GM12878 (cell line): Measurements from ENCODE around the gene CAPZB. TPM values are rescaled to one million over a fixed set of nuclear protein-coding genes. Genes with fewer than 3 reads are reported as not detected.

ENCODE experiments used
- ATAC-seq: fragments of 200-7000 bp; cut with Tn5 transposase; 3 replicates; pipeline ENCODE4 v1.9.1; 2020; ENCODE audit warnings: mild to moderate bottlenecking, moderate library complexity
- BruUV-seq: library from RNA; stranded (reverse); fragments of 400-500 nt; replicated peaks from 2 replicates; lab custom pipeline; 2021; lab: Mats Ljungman, UMichigan
- CTCF ChIA-PET: fragments of 300-600 bp; sonication (Branson Sonifier 250); formaldehyde crosslinking; extraction: SDS; loops from one replicate; lab custom pipeline; 2021; ENCODE audit warnings: inconsistent platforms; lab: Yijun Ruan, JAX
- POLR2A ChIA-PET: fragments of 350-600 bp; formaldehyde crosslinking; extraction: SDS; loops from one replicate; lab custom pipeline; 2021; ENCODE audit warnings: inconsistent platforms; lab: Charles Lee
- RAD21 ChIA-PET: fragments of 300-600 bp; sonication (Branson Sonifier 250); formaldehyde crosslinking; loops from one replicate; lab custom pipeline; 2023; ENCODE audit warnings: antibody characterized with exemption; ENCODE audit not compliant: unreplicated experiment; lab: Charles Lee
- SMC1A ChIA-PET: fragments of 300-600 bp; sonication (Branson Sonifier 250); formaldehyde crosslinking; loops from one replicate; lab custom pipeline; 2023; ENCODE audit not compliant: unreplicated experiment, uncharacterized antibody; lab: Charles Lee
- DNase-seq: peaks from one replicate; pipeline ENCODE4 v3.0.0-alpha.2; 2011; ENCODE audit warnings: low read depth, low spot score
- FAIRE-seq: peaks from 3 replicates; lab custom pipeline; 2011; peaks lifted over from hg19 to GRCh38; lab: Jason Lieb, UNC
- H2AFZ ChIP-seq: 2 replicates; pipeline ENCODE4 v1.6.0; 2011; ENCODE audit warnings: low read depth, low read length, control low read depth; ENCODE audit not compliant: control insufficient read depth
- H3K27ac ChIP-seq: 2 replicates; pipeline ENCODE4 v1.5.1; 2011; ENCODE audit warnings: control low read depth; ENCODE audit not compliant: control insufficient read depth, insufficient read depth
- H3K27me3 ChIP-seq, 2 experiments: replicated peaks in 1 of 2; 2 replicates each; pipeline versions ENCODE4 v1.6.0 to v1.6.1; 2011; ENCODE audit warnings: low read length in 1 of 2; ENCODE audit not compliant: control insufficient read depth in 2 of 2, insufficient read depth in 2 of 2
- H3K36me3 ChIP-seq, 2 experiments: 2 replicates each; pipeline ENCODE4 v1.5.1; 2011; ENCODE audit warnings: low read length in 1 of 2; ENCODE audit not compliant: control insufficient read depth in 2 of 2, insufficient read depth in 2 of 2
- H3K4me1 ChIP-seq: 2 replicates; pipeline ENCODE4 v1.6.1; 2011; ENCODE audit warnings: mild to moderate bottlenecking, low read length, moderate library complexity, mixed read lengths; ENCODE audit not compliant: control insufficient read depth, insufficient read depth
- H3K4me2 ChIP-seq: 2 replicates; pipeline ENCODE4 v1.6.0; 2011; ENCODE audit warnings: control low read depth; ENCODE audit not compliant: control insufficient read depth, insufficient read depth
- H3K4me3 ChIP-seq: fragments of 200-600 bp; sonication (generic); 2 replicates; pipeline ENCODE4 v1.5.1; 2016
- H3K79me2 ChIP-seq: 2 replicates; pipeline ENCODE4 v1.6.0; 2011; ENCODE audit warnings: low read length; ENCODE audit not compliant: control insufficient read depth, insufficient read depth
- H3K9ac ChIP-seq: 2 replicates; pipeline ENCODE4 v1.8.0; 2011; ENCODE audit warnings: low read length, control low read depth, mixed read lengths; ENCODE audit not compliant: control insufficient read depth, insufficient read depth
- H3K9me3 ChIP-seq: replicated peaks from 3 replicates; pipeline ENCODE4 v1.5.1; 2011; ENCODE audit warnings: mild to moderate bottlenecking, low read length; ENCODE audit not compliant: control insufficient read depth, insufficient read depth
- H4K20me1 ChIP-seq: 2 replicates; pipeline ENCODE4 v1.6.0; 2011; ENCODE audit not compliant: control insufficient read depth, insufficient read depth
- ATF3 ChIP-seq: IDR thresholded peaks from 2 replicates; pipeline ENCODE4 v1.6.1; 2011; ENCODE audit warnings: low read depth, mild to moderate bottlenecking, low read length, moderate library complexity, borderline replicate concordance; ENCODE audit errors: extremely low read depth
- MYC ChIP-seq: IDR thresholded peaks from 2 replicates; pipeline ENCODE4 v1.6.1; 2011; ENCODE audit warnings: mild to moderate bottlenecking, low read length, moderate library complexity, inconsistent platforms; ENCODE audit not compliant: insufficient read depth, insufficient replicate concordance, insufficient read length, severe bottlenecking
- WGBS: methylation state at CpG from one replicate; pipeline ENCODE4 v1.1.6; 2016; ENCODE audit warnings: low lambda C conversion rate; ENCODE audit not compliant: insufficient replicate concordance, insufficient coverage; ENCODE audit errors: missing lambda C conversion rate; 5-methylcytosine and 5-hydroxymethylcytosine counted together
- in situ Hi-C: fragments of 300-500 bp; cut with MboI; formaldehyde crosslinking; loops from 9 replicates; pipeline ENCODE4 v1.14.3; 2018; ENCODE audit warnings: mixed read lengths
- intact Hi-C: fragments of 100-400 bp; cut with micrococcal nuclease; formaldehyde crosslinking; loops from one replicate; pipeline ENCODE4 v1.14.2; 2022; ENCODE audit not compliant: unreplicated experiment
- polyA plus RNA-seq, 11 experiments: library from polyadenylated mRNA; depleted of rRNA in 4 of 11; unstranded in 6 of 11; stranded (reverse) in 5 of 11; fragments of >200 nt; fragmentation: Nextera tagmentation in 4 of 11; fragmentation: Illumina TruSeq in 1 of 11; extraction: Ambion mirVana in 4 of 11; extraction: Trizol in 1 of 11; gene quantifications; 1 replicate in 1 of 11; 2 replicates in 10 of 11; pipeline versions ENCODE4 v1.2.1 to v1.2.3, GENCODE V29; 2011 to 2016; ENCODE audit warnings: inconsistent platforms in 2 of 11, missing spikeins in 2 of 11, low read depth in 1 of 11
- total RNA-seq, 4 experiments: library from RNA; depleted of rRNA in 3 of 4; stranded (reverse); fragments of >200 nt in 3 of 4; fragmentation: Illumina TruSeq in 1 of 4; extraction: Trizol in 1 of 4; gene quantifications; 2 replicates each; pipeline versions ENCODE4 v1.2.1 to v1.2.3, GENCODE V29; 2013 to 2021

CAPZB gene
- total and polyA plus RNA-seq, 10 of the 15 experiments (the other 5 are each of a cell fraction or from before 2014, with no cell fraction given) = 104 to 454 (median 213) TPM

GRCh38 chr1:19447550-19447949, 37.8 kb downstream of the CAPZB start:
- FAIRE-seq (no peak), ATAC-seq (no peak), DNase-seq (no peak)
- Histone ChIP-seq H3K4me3 (no peak overlapping the region), H3K9ac (no peak overlapping the region), H3K27ac (no peak overlapping the region), H3K9me3 (no peaks in the 10 kb centered on the region), H4K20me1 (peaks cover 12% of the 10 kb centered on the region), H3K79me2 (peaks cover 90% of the 10 kb centered on the region), H2AFZ (no peak overlapping the region), H3K27me3 (no peaks in the 10 kb centered on the region), H3K4me2 (no peak overlapping the region), H3K36me3 (peaks cover 9 to 18% of the 10 kb centered on the region in 2 experiments; a peak in 3 of 4 replicates), H3K4me1 (peaks cover 36% of the 10 kb centered on the region)
- ChIA-PET CTCF (interaction anchor here (1.7 to 2.3 kb wide), 2 partner anchors 10 to 57 kb away, joined by 4 to 7 read pairs; no protein-coding TSS in a partner anchor), SMC1A (interaction anchor here (1.0 to 1.9 kb wide), 3 partner anchors 9 to 22 kb away, joined by 3 to 9 read pairs (median 3); no protein-coding TSS in a partner anchor), RAD21 (interaction anchor here (1.2 to 1.6 kb wide), 2 partner anchors 23 to 34 kb away, joined by 3 to 4 read pairs; no protein-coding TSS in a partner anchor), POLR2A (interaction anchor here (0.6 to 1.9 kb wide), 2 partner anchors 35 to 50 kb away, joined by 3 to 4 read pairs; no protein-coding TSS in a partner anchor)
- no peak for TF ChIP-seq MYC
- TF ChIP-seq ATF3 = no peak
- intact Hi-C loops = no loop called here
- in situ Hi-C loops = no loop called here
- no TSS peak for BruUV-seq
- WGBS = 82% methylated on average over 9 of the region's 9 CpGs
